Endothelial cell (in vitro differentiated cells): ENCODE results near the gene FAR2. TPM values are rescaled to one million over a fixed set of nuclear protein-coding genes. Genes with fewer than 3 reads are reported as not detected.
"Not testable (repeated sequence)": the region's sequence is repeated elsewhere in the genome, so short reads cannot be mapped to it uniquely, and the experiment has no call there.

ENCODE experiments used
- DNase-seq: peaks from one replicate; pipeline ENCODE4 v3.0.0; 2021; ENCODE audit warnings: low spot score
- H3K27ac Mint-ChIP-seq: one replicate; pipeline ENCODE4 v1.8.0; 2021; ENCODE audit warnings: mixed read lengths, inconsistent platforms; ENCODE audit not compliant: unreplicated experiment
- H3K27me3 Mint-ChIP-seq: one replicate; pipeline ENCODE4 v1.8.0; 2021; ENCODE audit warnings: mild to moderate bottlenecking, moderate library complexity, mixed read lengths, inconsistent platforms; ENCODE audit not compliant: unreplicated experiment
- H3K36me3 Mint-ChIP-seq: one replicate; pipeline ENCODE4 v1.8.0; 2021; ENCODE audit warnings: mild to moderate bottlenecking, low read depth, mixed read lengths, inconsistent platforms; ENCODE audit not compliant: unreplicated experiment
- H3K4me1 Mint-ChIP-seq: one replicate; pipeline ENCODE4 v1.8.0; 2021; ENCODE audit warnings: mild to moderate bottlenecking, mixed read lengths, inconsistent platforms; ENCODE audit not compliant: unreplicated experiment
- H3K4me3 Mint-ChIP-seq: one replicate; pipeline ENCODE4 v1.8.0; 2021; ENCODE audit warnings: mild to moderate bottlenecking, mixed read lengths, inconsistent platforms; ENCODE audit not compliant: unreplicated experiment
- H3K9me3 Mint-ChIP-seq: one replicate; pipeline ENCODE4 v1.8.0; 2021; ENCODE audit warnings: mixed read lengths, inconsistent platforms; ENCODE audit not compliant: unreplicated experiment
- total RNA-seq: library from RNA; stranded (reverse); fragmentation: NEBNext Ultra II Directional; extraction: Animal tissue kit (Norgen Biotek cat#: 25700); gene quantifications from one replicate; pipeline ENCODE4 v1.2.1, GENCODE V29; 2021; ENCODE audit not compliant: unreplicated experiment
- TF ChIP-seq, protein P1 (sequence below): fragments of 200-600 bp; sonication (generic); IDR thresholded peaks from one replicate; pipeline ENCODE4 v1.5.0; 2021; ENCODE audit warnings: antibody characterized with exemption; ENCODE audit not compliant: unreplicated experiment

The FAR2 gene
- total RNA-seq, 1 donor from 2014 or later, result 104 TPM

DNA sequence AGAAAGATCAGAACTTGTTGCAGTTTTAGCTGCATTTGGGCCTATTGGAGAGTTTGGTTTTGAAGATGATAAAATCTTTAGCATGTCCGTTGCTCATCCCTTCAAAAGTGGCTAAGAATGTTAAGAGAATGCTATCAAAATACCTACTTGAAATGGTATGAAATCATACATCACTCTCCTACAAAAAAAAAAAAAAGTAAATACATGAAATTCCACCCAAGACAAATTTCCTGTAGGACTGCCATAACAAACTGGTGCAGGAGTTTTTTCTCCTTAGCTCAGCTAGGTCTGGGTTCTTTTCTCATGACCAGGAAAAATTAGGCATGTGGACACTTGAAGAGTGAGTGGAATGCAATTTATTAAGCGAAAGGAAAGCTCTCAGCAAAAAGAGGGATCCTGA lies 15.9 kb upstream of the FAR2 start:
- TF ChIP-seq, protein P1, sequence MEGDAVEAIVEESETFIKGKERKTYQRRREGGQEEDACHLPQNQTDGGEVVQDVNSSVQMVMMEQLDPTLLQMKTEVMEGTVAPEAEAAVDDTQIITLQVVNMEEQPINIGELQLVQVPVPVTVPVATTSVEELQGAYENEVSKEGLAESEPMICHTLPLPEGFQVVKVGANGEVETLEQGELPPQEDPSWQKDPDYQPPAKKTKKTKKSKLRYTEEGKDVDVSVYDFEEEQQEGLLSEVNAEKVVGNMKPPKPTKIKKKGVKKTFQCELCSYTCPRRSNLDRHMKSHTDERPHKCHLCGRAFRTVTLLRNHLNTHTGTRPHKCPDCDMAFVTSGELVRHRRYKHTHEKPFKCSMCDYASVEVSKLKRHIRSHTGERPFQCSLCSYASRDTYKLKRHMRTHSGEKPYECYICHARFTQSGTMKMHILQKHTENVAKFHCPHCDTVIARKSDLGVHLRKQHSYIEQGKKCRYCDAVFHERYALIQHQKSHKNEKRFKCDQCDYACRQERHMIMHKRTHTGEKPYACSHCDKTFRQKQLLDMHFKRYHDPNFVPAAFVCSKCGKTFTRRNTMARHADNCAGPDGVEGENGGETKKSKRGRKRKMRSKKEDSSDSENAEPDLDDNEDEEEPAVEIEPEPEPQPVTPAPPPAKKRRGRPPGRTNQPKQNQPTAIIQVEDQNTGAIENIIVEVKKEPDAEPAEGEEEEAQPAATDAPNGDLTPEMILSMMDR, result no peak
- Mint-ChIP-seq H3K27ac (no peak overlapping the region), H3K36me3 (no peaks in the 10 kb centered on the region), H3K9me3 (no peaks in the 10 kb centered on the region), H3K4me1 (no peaks in the 10 kb centered on the region), H3K4me3 (no peak overlapping the region), H3K27me3 (peaks cover 8% of the 10 kb centered on the region)
- no peak for DNase-seq

DNA sequence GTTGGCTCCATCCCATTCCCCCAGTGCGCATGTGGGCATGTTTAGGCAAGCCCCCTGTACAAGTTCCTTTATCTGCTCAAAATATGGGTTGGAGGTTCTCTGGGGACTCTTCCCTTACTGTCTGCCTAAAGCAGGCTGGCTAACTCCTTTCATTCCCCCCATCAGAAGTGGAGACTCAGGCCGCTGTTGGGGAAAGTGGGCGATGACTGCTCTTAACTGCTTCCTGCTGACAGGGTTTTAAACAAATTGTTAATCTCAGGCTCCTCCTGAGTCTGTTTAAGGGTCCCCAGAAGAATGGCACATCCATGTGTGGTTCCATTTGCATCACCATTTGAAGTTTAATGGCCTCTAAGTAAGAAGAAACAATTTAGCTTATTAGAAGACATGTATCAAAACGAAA lies 15.4 kb upstream of the FAR2 start:
- Mint-ChIP-seq H3K9me3 (no peaks in the 10 kb centered on the region), H3K4me3 (no peak overlapping the region), H3K27ac (no peak overlapping the region), H3K27me3 (peaks cover 10% of the 10 kb centered on the region), H3K4me1 (peaks cover 3% of the 10 kb centered on the region), H3K36me3 (peaks cover 2% of the 10 kb centered on the region)
- TF ChIP-seq, protein P1, result no peak
- DNase-seq, result no peak

DNA sequence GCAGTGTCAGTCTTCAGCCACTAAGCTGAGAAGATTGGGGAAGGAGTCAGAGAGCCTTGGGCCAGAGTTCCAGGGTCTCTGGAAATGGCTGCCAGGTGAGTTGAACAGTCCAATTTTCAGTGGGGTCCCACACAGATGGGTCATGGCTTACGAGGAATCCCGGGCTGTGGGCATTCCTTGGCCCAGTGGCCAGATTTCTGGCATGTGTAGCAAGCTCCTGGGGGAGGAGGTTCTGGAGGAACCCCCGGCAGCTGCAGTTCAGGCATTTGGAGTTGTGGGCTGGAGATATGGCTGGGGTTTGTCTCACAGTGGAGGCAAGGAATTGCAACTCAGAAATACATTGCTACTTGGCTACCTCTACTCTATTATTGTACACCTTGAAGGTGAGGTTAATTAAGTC lies 10.8 kb upstream of the FAR2 start:
- not testable (repeated sequence) for H3K27ac Mint-ChIP-seq, H3K4me3 Mint-ChIP-seq, DNase-seq, H3K9me3 Mint-ChIP-seq, H3K4me1 Mint-ChIP-seq
- peaks cover 11% of the 10 kb centered on the region for H3K27me3 Mint-ChIP-seq
- H3K36me3 Mint-ChIP-seq, result peaks cover 17% of the 10 kb centered on the region

DNA sequence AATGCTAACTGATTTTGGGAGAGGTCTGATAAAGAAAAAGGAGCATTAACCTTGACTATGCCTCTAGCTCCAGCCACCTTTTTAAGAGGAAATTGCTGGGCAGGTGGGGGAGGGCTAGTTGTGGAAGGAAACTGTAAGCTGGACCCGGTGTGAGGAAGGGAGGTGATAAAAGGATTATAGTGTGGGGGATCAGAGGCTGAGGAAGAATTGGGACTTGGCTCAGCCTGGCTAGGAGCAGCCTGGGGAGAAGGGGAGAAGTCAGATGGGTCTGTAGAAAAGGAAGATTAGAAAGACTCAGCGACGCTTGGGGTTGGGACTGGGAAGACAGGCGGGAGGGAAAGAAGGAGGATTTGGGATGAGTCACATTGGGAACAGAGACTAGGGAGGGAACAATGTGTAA lies 10.2 kb upstream of the FAR2 start:
- H3K9me3 Mint-ChIP-seq, result not testable (repeated sequence)
- H3K27me3 Mint-ChIP-seq, result peaks cover 11% of the 10 kb centered on the region

DNA sequence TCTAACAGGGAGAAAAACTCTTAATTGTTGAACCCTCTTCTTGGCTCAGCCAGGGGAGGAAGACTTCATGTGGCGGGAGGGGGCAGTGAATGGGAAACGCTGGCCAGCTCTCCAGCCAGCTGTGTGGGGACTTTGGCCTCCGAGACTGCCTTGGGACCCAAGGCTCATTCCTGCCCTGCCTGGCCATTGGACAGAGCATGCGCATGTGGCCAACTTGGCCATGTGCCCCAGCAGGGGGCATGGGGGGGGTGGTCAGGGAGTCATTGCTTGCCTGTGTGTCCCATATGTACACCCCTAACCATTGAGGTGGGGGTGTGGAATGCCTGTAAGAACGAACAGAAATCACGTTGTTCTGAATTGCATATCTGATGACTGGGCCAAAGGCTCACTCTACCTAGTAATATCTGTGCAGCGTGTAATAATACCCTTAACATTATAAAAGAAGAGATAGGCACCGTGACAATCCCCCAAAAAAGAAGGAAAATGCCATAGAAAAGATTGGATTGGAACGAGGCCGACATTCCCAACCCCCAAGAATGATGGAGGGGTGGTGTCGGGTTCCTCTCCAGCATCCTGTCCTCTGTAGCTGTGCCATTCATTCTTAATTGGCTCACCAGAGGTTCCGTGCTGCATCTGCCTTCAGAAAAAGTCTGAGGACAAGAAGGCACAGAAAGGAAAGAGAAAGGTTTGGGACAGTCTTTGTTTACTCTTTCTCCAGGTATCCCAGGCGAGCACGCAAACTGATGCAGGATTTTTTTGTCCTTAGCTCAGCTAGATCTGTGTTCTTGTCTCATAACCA lies 3.5 kb upstream of the FAR2 start:
- Mint-ChIP-seq H3K4me3 (no peak overlapping the region), H3K27ac (no peak overlapping the region), H3K4me1 (peaks cover 16% of the 10 kb centered on the region), H3K27me3 (peaks cover 5% of the 10 kb centered on the region), H3K36me3 (no peaks in the 10 kb centered on the region), H3K9me3 (no peaks in the 10 kb centered on the region)
- no peak for DNase-seq
- TF ChIP-seq, protein P1, result no peak

More for the DNA sequence above, 10.2 kb upstream of the FAR2 start:
- not testable (repeated sequence) for H3K27ac Mint-ChIP-seq, DNase-seq, H3K4me1 Mint-ChIP-seq
- Mint-ChIP-seq H3K4me3 (peak overlapping the region; percentile 29), H3K36me3 (peaks cover 17% of the 10 kb centered on the region)

DNA sequence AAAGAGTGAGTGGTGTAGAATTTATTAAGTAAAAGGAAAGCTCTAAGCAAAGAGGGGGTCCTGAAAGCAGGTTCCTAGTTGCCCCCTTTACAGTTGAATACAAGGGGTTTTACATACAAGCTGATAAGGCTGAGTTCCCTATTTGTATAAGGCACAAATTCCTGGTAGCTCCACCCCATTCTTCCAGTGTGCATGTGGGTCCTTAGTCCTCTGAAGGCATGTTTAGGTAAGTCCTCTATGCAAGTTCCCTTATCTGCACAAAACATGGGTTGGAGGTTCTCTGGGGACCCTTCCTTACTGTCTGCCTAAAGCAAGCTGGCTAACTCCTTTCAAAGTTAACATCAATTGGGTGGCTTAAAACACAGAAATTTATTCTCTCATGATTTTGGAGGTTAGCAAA lies 2.9 kb upstream of the FAR2 start:
- no peaks in the 10 kb centered on the region for H3K36me3 Mint-ChIP-seq
- TF ChIP-seq, protein P1, result no peak

More for the DNA sequence above, 2.9 kb upstream of the FAR2 start:
- DNase-seq, result no peak
- Mint-ChIP-seq H3K27ac (no peak overlapping the region), H3K9me3 (no peaks in the 10 kb centered on the region), H3K4me1 (peaks cover 21% of the 10 kb centered on the region), H3K27me3 (peaks cover 5% of the 10 kb centered on the region), H3K4me3 (no peak overlapping the region)
